Uterus (tissue), 2 donors: ENCODE data around the gene CCNH.

Source experiments
- CTCF ChIP-seq, 4 experiments: fragments of 200-600 bp in 2 of 4; fragments of 450-650 bp in 2 of 4; sonication (generic) in 2 of 4; IDR thresholded peaks; one replicate each; pipeline ENCODE4 v1.5.1; 2016 to 2019; ENCODE audit warnings: antibody characterized with exemption in 4 of 4, mild to moderate bottlenecking in 2 of 4, moderate library complexity in 1 of 4
- POLR2A ChIP-seq, 2 donors: fragments of 450-650 bp; IDR thresholded peaks; one replicate each; pipeline ENCODE4 v1.6.1; 2016; ENCODE audit warnings: antibody characterized with exemption in 2 of 2, mild to moderate bottlenecking in 1 of 2, moderate library complexity in 1 of 2

GRCh38 chr5:87360132-87360531 lies 52.6 kb downstream of the CCNH start:
- TF ChIP-seq CTCF (IDR thresholded peaks at IDR 0.05), result no peak
- no peak for TF ChIP-seq POLR2A (IDR thresholded peaks at IDR 0.05)
